IPS-18c (cell line): Measurements from ENCODE around the gene CACNA1A.
"Not testable (repeated sequence)": the region's sequence is repeated elsewhere in the genome, so short reads cannot be mapped to it uniquely, and the experiment has no call there.

Experiments
- H3K4me3 ChIP-seq: 2 replicates; pipeline ENCODE4 v1.7.0; 2013; ENCODE audit warnings: low read depth, mild to moderate bottlenecking, low read length, moderate library complexity; ENCODE audit not compliant: insufficient read depth
- H3K9me3 ChIP-seq: one replicate; pipeline ENCODE4 v1.6.1; 2013; ENCODE audit warnings: mild to moderate bottlenecking, low read length, moderate library complexity; ENCODE audit not compliant: control insufficient read depth, insufficient read depth

Gene CACNA1A

GRCh38 chr19:13506471-13506820 lies at the start of gene CACNA1A:
Gene CACNA1A (minus strand): TSS chr19:13506479. CDS start chr19:13506224, 255 bp downstream.
- Histone ChIP-seq H3K4me3 (peak within 1 kb of the TSS; percentile 88), H3K9me3 (no peaks in the 10 kb centered on the region)

- Histone ChIP-seq H3K9me3 (no peaks in the 10 kb centered on the region), H3K4me3 (no peak overlapping the region)
These were observed 48.4 kb upstream of the CACNA1A start for GRCh38 chr19:13554506-13555240.

- no peaks in the 10 kb centered on the region for H3K9me3 ChIP-seq
- no peak overlapping the region for H3K4me3 ChIP-seq
These were observed 47.7 kb upstream of the CACNA1A start for GRCh38 chr19:13553880-13554400.

- no peak overlapping the region for H3K4me3 ChIP-seq
- no peaks in the 10 kb centered on the region for H3K9me3 ChIP-seq
These were observed 41.9 kb upstream of the CACNA1A start for GRCh38 chr19:13548131-13548530.

GRCh38 chr19:13547102-13547501 lies 40.8 kb upstream of the CACNA1A start:
- Histone ChIP-seq H3K9me3 (no peaks in the 10 kb centered on the region), H3K4me3 (no peak overlapping the region)

GRCh38 chr19:13544423-13544822 lies 38.1 kb upstream of the CACNA1A start:
- H3K9me3 ChIP-seq = peaks cover 1% of the 10 kb centered on the region
- no peak overlapping the region for H3K4me3 ChIP-seq

- Histone ChIP-seq H3K9me3 (peaks cover 3% of the 10 kb centered on the region), H3K4me3 (no peak overlapping the region)
These were observed 35.3 kb upstream of the CACNA1A start for GRCh38 chr19:13541554-13541953.

GRCh38 chr19:13539332-13539731 lies 33.1 kb upstream of the CACNA1A start:
- peaks cover 3% of the 10 kb centered on the region for H3K9me3 ChIP-seq
- no peak overlapping the region for H3K4me3 ChIP-seq

GRCh38 chr19:13538601-13539253 lies 32.4 kb upstream of the CACNA1A start:
- H3K4me3 ChIP-seq = no peak overlapping the region

GRCh38 chr19:13537454-13537853 lies 31.2 kb upstream of the CACNA1A start:
- Histone ChIP-seq H3K4me3 (no peak overlapping the region), H3K9me3 (peaks cover 3% of the 10 kb centered on the region)

More at GRCh38 chr19:13538601-13539253, 32.4 kb upstream of the CACNA1A start:
- peaks cover 3% of the 10 kb centered on the region for H3K9me3 ChIP-seq

- Histone ChIP-seq H3K9me3 (no peaks in the 10 kb centered on the region), H3K4me3 (no peak overlapping the region)
These were observed 24.4 kb upstream of the CACNA1A start for GRCh38 chr19:13530720-13531119.

- H3K9me3 ChIP-seq, H3K4me3 ChIP-seq: not testable (repeated sequence)
These were observed 23.4 kb upstream of the CACNA1A start for GRCh38 chr19:13529721-13530120.

- H3K9me3 ChIP-seq = no peaks in the 10 kb centered on the region
- H3K4me3 ChIP-seq = no peak overlapping the region
These were observed 20.3 kb upstream of the CACNA1A start for GRCh38 chr19:13526552-13526951.

- H3K9me3 ChIP-seq = no peaks in the 10 kb centered on the region
- H3K4me3 ChIP-seq = no peak overlapping the region
These were observed 14.8 kb upstream of the CACNA1A start for GRCh38 chr19:13521066-13521465.

- H3K4me3 ChIP-seq = no peak overlapping the region
- no peaks in the 10 kb centered on the region for H3K9me3 ChIP-seq
These were observed 5.7 kb upstream of the CACNA1A start for GRCh38 chr19:13511947-13512346.

- Histone ChIP-seq H3K4me3 (peak overlapping the region; percentile 44), H3K9me3 (no peaks in the 10 kb centered on the region)
These were observed 853 bp upstream of the CACNA1A start for GRCh38 chr19:13507053-13507611.

- peak overlapping the region; percentile 88 for H3K4me3 ChIP-seq
- H3K9me3 ChIP-seq = no peaks in the 10 kb centered on the region
These were observed 363 bp downstream of the CACNA1A start for GRCh38 chr19:13505761-13506470.
